PC-3 (cell line): ENCODE data around the gene PRRG3.

Experiments
- EZH2 ChIP-seq: fragments of 300-600 bp; sonication (generic); IDR thresholded peaks from one replicate; pipeline ENCODE4 v1.6.1; 2017; ENCODE audit warnings: antibody characterized with exemption, mild to moderate bottlenecking, low read length; ENCODE audit not compliant: unreplicated experiment
- EZH2phosphoT487 ChIP-seq: fragments of 300-600 bp; sonication (generic); IDR thresholded peaks from 2 replicates; pipeline ENCODE4 v1.6.1; 2018; ENCODE audit warnings: mild to moderate bottlenecking, antibody characterized with exemption, low read length, borderline replicate concordance
- TF ChIP-seq, protein P1 (sequence below): fragments of 300-600 bp; sonication (generic); conservative IDR thresholded peaks from 2 replicates; pipeline ENCODE4 v1.5.1; 2017; ENCODE audit warnings: antibody characterized with exemption, low read depth, mild to moderate bottlenecking, low read length

DNA sequence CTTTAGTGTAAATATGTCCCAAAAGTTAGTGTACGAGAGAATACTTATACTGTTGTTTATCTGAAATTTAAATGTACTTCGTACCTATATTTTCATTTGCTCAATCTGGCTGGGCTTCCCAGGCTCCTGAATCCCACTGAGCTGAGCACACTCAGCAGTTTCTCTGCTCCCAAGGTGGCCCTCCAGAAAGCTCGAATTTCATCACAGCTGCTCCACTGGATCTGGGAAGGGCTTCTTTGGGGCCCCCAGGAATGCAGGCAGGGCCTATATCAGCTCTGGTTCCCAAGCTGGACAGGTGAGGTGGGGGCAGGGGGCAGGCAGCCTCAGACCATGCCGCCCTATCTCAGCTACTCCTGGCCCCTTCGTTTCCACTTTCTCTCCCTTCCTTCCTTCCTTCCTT is 19.1 kb downstream of the PRRG3 start:
- TF ChIP-seq EZH2 (no peak), EZH2phosphoT487 (no peak)
- TF ChIP-seq, protein P1, sequence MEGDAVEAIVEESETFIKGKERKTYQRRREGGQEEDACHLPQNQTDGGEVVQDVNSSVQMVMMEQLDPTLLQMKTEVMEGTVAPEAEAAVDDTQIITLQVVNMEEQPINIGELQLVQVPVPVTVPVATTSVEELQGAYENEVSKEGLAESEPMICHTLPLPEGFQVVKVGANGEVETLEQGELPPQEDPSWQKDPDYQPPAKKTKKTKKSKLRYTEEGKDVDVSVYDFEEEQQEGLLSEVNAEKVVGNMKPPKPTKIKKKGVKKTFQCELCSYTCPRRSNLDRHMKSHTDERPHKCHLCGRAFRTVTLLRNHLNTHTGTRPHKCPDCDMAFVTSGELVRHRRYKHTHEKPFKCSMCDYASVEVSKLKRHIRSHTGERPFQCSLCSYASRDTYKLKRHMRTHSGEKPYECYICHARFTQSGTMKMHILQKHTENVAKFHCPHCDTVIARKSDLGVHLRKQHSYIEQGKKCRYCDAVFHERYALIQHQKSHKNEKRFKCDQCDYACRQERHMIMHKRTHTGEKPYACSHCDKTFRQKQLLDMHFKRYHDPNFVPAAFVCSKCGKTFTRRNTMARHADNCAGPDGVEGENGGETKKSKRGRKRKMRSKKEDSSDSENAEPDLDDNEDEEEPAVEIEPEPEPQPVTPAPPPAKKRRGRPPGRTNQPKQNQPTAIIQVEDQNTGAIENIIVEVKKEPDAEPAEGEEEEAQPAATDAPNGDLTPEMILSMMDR: no peak
